NCI-H2081 (cell line): ENCODE results near the gene PLAGL2.
"Not testable (repeated sequence)": the region's sequence is repeated elsewhere in the genome, so short reads cannot be mapped to it uniquely, and the experiment has no call there.

ENCODE experiments used
- DNase-seq, 2 experiments: peaks; one replicate each; lab custom pipeline; 2025; lab: John Stamatoyannopoulos, UW

PLAGL2 gene

GRCh38 chr20:32203356-32204204, 4.0 kb downstream of the PLAGL2 start:
- peak in 1 of 2 experiments; percentile 30 for DNase-seq

GRCh38 chr20:32201977-32202363, 5.6 kb downstream of the PLAGL2 start:
- DNase-seq: no peak

GRCh38 chr20:32201296-32201976, 6.1 kb downstream of the PLAGL2 start:
- no peak for DNase-seq

DNA sequence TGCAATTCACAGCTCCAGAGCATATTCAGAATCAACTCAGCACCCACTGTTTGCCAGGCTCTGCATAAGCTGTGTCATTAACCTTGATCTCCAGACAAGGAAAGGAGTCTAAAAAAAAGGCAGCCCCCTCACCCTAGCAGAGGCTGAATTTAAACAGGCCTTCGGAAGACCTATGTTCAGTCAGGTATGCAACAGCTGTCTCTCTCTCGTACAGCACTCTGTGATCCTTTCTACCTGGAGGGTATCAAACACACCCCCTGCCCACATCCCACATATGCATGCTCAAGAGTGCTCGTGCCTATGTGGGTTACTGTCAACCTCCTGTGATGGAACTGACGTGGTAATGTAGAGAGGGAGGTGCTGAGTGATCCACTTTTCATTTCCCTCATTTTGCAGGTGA, 8.5 kb downstream of the PLAGL2 start:
- no peak for DNase-seq

GRCh38 chr20:32197136-32197535, 10.4 kb downstream of the PLAGL2 start:
- DNase-seq: not testable (repeated sequence)

GRCh38 chr20:32196613-32197012, 10.9 kb downstream of the PLAGL2 start:
- DNase-seq: not testable (repeated sequence)

- no peak for DNase-seq
These were observed 12.0 kb downstream of the PLAGL2 start for GRCh38 chr20:32195581-32195980.

DNA sequence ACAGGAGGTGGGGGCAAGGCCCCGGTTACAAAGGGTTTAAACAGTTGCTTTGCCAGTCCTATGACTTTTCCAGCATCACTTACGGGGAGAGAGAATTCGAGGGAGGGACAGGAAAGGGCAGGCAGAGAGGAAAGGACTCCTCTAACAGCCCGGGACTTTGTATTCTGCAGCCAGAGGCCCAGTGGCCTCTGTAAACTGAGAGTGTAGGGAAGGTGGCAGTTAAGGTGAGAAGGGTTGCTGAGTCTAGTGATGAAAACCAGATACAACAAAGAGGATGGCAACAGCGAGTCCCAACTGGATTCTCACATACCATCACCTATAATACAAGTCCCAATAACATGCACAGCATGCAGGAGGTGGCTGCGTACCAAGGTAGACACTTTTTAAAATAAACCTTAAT, 13.5 kb downstream of the PLAGL2 start:
- DNase-seq: no peak

DNA sequence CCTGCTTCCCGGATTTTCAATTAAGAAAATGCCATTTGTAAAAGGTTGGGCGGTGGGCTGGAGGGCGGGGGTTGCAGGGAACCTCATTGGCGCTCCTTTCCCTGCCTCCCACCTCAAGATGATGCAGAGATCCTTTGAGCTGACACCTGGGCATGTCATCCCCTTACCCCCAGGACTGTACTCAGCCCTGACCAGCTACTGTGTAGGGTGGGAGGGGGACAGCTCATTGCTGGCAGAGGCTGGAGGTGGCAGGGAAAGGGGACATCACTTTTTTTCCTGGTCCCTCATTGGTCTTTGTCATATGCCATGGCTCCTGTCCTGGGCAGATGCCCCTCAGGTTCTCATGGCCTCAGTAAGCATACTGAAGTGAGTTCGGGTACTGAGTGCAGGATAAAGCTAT, 14.2 kb downstream of the PLAGL2 start:
- DNase-seq: not testable (repeated sequence)

DNA sequence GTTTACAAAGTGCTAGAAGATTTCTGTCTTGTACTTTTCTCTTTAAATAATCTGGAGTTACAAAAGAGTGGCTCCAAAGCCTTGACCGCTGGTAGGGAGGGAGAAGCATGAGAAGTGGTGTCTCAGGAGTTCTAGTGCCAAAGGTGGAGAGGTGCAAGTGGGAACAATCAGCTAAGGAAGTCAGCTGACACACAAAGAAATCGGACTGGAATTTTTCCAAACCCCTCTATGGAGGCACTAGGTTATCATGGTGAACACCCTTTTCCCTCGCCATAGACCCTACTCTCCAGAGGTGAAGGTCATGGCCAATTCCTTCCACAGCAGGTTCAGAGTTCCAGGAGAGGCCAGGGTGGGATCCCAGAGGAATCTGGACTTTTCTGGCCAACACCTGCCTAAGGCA, 14.8 kb downstream of the PLAGL2 start:
- no peak for DNase-seq

GRCh38 chr20:32191873-32192272, 15.7 kb downstream of the PLAGL2 start:
- no peak for DNase-seq

DNA sequence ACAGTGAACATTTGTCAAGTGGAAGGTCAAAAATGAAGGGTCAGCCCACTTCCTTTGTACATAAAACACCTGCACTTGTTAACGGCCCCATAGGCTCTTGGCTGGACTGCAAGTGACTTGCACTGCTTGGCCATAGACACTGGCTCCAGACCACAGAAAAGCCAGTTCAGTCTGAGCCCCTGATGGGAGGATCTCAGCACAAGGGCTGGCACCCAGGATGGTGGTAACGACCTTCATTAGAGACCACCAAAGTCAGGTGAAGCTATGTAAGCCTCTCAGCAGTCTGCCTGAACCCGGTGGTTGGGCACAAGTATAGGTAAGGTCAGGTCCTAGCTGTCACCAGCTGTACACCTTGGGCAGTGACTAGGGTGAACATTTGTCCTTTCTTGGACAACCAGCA, 16.1 kb downstream of the PLAGL2 start:
- DNase-seq: no peak

- no peak for DNase-seq
These were observed 16.7 kb downstream of the PLAGL2 start for GRCh38 chr20:32190616-32191415.

DNA sequence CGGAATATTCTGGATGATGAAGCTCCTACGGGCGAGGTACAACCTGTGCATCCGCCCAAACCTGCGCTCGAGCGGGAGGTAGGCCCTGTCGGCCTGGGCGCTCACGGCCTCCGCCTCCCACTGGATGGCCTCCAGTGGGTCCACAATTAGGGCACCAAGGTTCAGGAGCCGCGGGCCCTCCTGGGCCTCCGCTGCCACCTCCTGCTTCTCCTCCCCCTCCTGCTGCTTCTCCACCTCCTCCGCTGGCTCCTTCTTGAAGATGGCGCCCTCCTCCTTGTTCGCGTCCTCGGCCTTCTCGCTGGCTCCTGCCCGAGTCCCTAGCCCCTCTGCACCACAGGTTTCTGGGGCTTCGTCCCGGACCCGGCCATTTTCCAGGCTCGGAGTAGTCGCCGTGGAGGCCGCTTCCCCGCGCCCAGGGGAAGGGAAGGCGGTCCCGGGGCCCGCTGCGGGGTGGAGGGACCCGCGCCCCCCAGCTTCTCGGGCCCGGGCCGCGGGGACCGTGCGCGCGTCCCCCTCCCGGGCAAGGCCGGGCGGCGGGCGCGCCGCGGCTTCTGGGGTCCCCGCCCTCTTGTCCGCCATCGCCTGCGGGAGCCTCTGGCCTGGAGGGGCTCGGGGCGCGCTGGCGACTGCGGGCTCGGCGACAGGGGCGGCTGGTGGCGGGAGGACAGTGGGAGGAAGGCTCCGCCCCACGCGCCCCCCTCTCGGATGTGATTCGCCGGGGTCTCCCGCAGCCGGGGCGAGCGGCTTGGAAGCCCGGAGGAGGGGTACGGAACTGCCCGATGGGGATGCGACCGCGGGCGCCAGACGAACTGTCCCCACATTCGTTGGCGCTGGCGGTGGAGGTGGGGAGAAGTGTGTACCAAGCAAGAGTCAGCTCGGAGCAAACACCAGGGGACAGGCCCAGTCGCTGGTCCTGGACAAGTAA, 17.6 kb downstream of the PLAGL2 start:
- DNase-seq: no peak

DNA sequence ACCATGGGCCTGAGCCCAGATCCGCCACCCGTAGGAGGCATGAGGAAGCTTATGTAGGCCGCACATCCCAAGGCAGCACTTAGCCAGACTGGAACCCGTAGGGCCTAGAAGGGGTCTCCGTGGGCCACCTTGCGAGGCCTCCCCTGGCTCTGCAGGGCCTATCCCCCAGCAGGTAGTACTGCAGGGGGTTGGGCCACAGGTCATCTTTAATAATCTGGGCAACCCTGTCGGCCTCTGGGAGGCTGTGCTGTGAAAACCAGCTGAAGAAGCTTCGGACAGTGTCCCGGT, 18.5 kb downstream of the PLAGL2 start:
- DNase-seq: no peak

- no peak for DNase-seq
These were observed 19.0 kb downstream of the PLAGL2 start for GRCh38 chr20:32188376-32189122.

- DNase-seq: no peak
These were observed 21.0 kb downstream of the PLAGL2 start for GRCh38 chr20:32186506-32186905.

- no peak for DNase-seq
These were observed 22.5 kb downstream of the PLAGL2 start for GRCh38 chr20:32184961-32185603.

DNA sequence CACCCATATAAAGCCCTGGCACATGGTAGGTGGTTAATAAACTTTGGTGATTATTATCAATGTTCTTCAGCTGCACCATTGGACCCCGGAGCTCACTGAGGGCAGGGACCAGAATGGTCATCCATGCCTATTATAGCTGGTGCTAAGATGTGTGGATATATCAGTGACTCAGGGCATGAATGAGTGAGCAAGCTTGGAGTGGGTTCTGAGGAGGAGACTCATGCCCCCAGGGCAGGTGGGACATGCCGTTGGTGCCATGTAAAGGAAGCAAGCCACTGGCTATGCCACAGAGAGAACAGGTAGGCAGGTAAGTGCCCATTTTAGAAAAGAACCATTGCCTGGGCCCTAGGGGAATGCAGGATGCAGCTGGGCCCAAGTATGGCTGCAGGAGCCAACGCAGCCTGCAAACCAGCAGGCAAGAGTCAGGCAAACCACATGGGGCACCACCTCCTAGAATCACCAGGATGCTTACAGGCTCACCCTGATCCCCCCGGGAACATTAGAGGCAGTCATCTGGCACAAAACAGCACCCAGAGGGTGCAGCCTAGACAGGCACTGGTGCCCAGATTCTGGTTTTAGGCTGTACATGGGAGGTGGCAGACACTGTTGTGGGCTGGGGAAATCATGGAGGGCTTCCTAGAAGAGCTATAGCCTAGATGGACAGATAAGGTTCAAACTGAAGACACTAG, 23.5 kb downstream of the PLAGL2 start:
- DNase-seq: no peak

GRCh38 chr20:32181606-32182005, 25.9 kb downstream of the PLAGL2 start:
- DNase-seq: no peak
